Caco-2 (cell line): ENCODE data around the gene TFAP2A. TPM values are rescaled to one million over a fixed set of nuclear protein-coding genes. Genes with fewer than 3 reads are reported as not detected.
A peak's percentile ranks its signal among the peaks of the same experiment; 100 is the strongest.

Experiments
- BruUV-seq: library from RNA; stranded (reverse); fragments of 400-500 nt; replicated peaks from 2 replicates; lab custom pipeline; 2021; lab: Mats Ljungman, UMichigan
- CTCF ChIA-PET: fragments of 300-600 bp; sonication (Branson Sonifier 250); formaldehyde crosslinking; loops from one replicate; lab custom pipeline; 2022; ENCODE audit warnings: antibody characterized with exemption; lab: Charles Lee
- POLR2A ChIA-PET: fragments of 300-600 bp; sonication (Branson Sonifier 250); formaldehyde crosslinking; loops from one replicate; lab custom pipeline; 2022; ENCODE audit warnings: antibody characterized with exemption; lab: Charles Lee
- DNase-seq, 2 experiments: peaks; one replicate each; pipeline versions ENCODE4 v3.0.0 to v3.0.0-alpha.2; 2020 to 2022
- H3K27me3 ChIP-seq: replicated peaks from 2 replicates; pipeline ENCODE4 v1.6.0; 2011; ENCODE audit warnings: low read length; ENCODE audit not compliant: control insufficient read depth, insufficient read depth
- H3K36me3 ChIP-seq: 2 replicates; pipeline ENCODE4 v1.5.1; 2011; ENCODE audit warnings: low read length; ENCODE audit not compliant: control insufficient read depth, insufficient read depth
- H3K4me1 ChIP-seq: fragments of 250-450 bp; sonication (Bioruptor Pico); 2 replicates; pipeline ENCODE4 v1.5.1; 2020; ENCODE audit warnings: mild to moderate bottlenecking
- H3K4me3 ChIP-seq: 2 replicates; pipeline ENCODE4 v1.5.1; 2011; ENCODE audit warnings: low read depth, mild to moderate bottlenecking, control low read depth, low read length
- H3K9me3 ChIP-seq: fragments of 250-450 bp; sonication (Bioruptor Pico); 2 replicates; pipeline ENCODE4 v1.5.1; 2020; ENCODE audit warnings: mild to moderate bottlenecking, moderate library complexity
- H3K27ac Mint-ChIP-seq: one replicate; pipeline ENCODE4 v1.8.0; 2022; ENCODE audit warnings: mixed read lengths; ENCODE audit not compliant: unreplicated experiment
- H3K27me3 Mint-ChIP-seq: one replicate; pipeline ENCODE4 v1.8.0; 2022; ENCODE audit warnings: mixed read lengths; ENCODE audit not compliant: insufficient read depth, unreplicated experiment
- H3K36me3 Mint-ChIP-seq: one replicate; pipeline ENCODE4 v1.8.0; 2022; ENCODE audit warnings: mild to moderate bottlenecking, mixed read lengths; ENCODE audit not compliant: insufficient read depth, unreplicated experiment
- H3K4me1 Mint-ChIP-seq: one replicate; pipeline ENCODE4 v1.8.0; 2022; ENCODE audit warnings: low read depth, mixed read lengths; ENCODE audit not compliant: unreplicated experiment
- H3K4me3 Mint-ChIP-seq: one replicate; pipeline ENCODE4 v1.8.0; 2022; ENCODE audit warnings: mild to moderate bottlenecking, moderate library complexity, mixed read lengths; ENCODE audit not compliant: unreplicated experiment
- H3K9me3 Mint-ChIP-seq: one replicate; pipeline ENCODE4 v1.8.0; 2022; ENCODE audit warnings: mixed read lengths; ENCODE audit not compliant: unreplicated experiment
- CTCF ChIP-seq, 2 experiments: fragments of 200-600 bp in 1 of 2; IDR thresholded peaks; 1 replicate in 1 of 2; 2 replicates in 1 of 2; pipeline versions ENCODE4 v1.5.1 to v1.8.0; 2011 to 2022; ENCODE audit warnings: antibody characterized with exemption in 1 of 2, control low read depth in 1 of 2, inconsistent platforms in 1 of 2, low read depth in 1 of 2, low read length in 1 of 2, mild to moderate bottlenecking in 1 of 2, moderate library complexity in 1 of 2; ENCODE audit not compliant: insufficient read depth in 1 of 2, severe bottlenecking in 1 of 2, unreplicated experiment in 1 of 2
- intact Hi-C: fragments of 100-400 bp; cut with micrococcal nuclease; formaldehyde crosslinking; loops from one replicate; pipeline ENCODE4 v1.10.0; 2022; ENCODE audit not compliant: unreplicated experiment
- total RNA-seq: library from RNA; stranded (reverse); gene quantifications from 2 replicates; pipeline ENCODE4 v1.2.3, GENCODE V29; 2022

Gene TFAP2A
- total RNA-seq, 1 experiment from 2014 or later: 6.3 TPM

DNA sequence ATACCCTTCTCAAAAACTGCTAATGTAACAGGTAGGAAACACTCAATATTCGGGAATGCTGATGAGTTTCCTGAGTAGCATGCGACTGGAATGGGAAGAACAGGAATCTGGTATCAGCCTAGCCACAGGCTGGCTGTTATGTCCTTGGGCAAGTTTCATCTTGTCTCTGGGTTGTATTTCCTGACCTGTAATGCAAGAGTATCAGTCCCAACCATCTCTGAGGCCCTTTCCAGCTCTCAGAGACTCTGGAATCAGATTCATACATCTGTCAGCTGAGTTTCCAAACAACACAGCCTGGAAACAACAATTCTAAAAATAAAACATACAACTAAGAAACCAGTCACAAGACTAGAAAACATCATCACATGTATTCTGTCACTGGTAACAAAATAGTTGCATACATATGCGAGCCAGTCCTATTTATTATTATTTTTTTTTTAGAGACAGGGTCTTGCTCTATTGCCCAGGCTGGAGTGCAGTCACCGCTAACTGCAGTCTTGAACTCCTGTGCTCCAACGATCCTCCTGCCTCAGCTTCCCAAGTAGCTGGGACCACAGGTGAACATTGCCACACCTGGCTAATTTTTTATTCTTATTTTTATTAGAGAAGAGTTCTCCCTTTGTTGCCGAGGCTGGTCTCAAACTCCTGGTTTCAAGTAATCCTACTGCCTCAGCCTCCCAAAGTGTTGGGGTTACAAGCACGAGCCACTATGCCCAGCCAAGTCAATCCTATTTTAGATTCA lies 16.7 kb upstream of the TFAP2A start:
- Histone ChIP-seq H3K27me3 (no peaks in the 10 kb centered on the region), H3K9me3 (no peaks in the 10 kb centered on the region), H3K36me3 (no peaks in the 10 kb centered on the region), H3K4me3 (no peak overlapping the region), H3K4me1 (peaks cover 9% of the 10 kb centered on the region; the same call in 1 of the 2 replicates)
- POLR2A ChIA-PET: no interaction called here
- H3K4me3 Mint-ChIP-seq: no peak overlapping the region
- DNase-seq: no peak
- peaks cover 6% of the 10 kb centered on the region for H3K36me3 Mint-ChIP-seq
- CTCF ChIA-PET: no interaction called here
- TF ChIP-seq CTCF (IDR thresholded peaks at IDR 0.05; ENCODE audit: insufficient read depth in 1 of 2, low read depth in 1 of 2, low read length in 1 of 2, severe bottlenecking in 1 of 2, unreplicated experiment in 1 of 2): no peak
- intact Hi-C loops: no loop called here
- no peak overlapping the region for H3K27ac Mint-ChIP-seq
- no TSS peak for BruUV-seq
- peaks cover 11% of the 10 kb centered on the region for H3K9me3 Mint-ChIP-seq
- H3K27me3 Mint-ChIP-seq: no peaks in the 10 kb centered on the region
- peaks cover 17% of the 10 kb centered on the region for H3K4me1 Mint-ChIP-seq

DNA sequence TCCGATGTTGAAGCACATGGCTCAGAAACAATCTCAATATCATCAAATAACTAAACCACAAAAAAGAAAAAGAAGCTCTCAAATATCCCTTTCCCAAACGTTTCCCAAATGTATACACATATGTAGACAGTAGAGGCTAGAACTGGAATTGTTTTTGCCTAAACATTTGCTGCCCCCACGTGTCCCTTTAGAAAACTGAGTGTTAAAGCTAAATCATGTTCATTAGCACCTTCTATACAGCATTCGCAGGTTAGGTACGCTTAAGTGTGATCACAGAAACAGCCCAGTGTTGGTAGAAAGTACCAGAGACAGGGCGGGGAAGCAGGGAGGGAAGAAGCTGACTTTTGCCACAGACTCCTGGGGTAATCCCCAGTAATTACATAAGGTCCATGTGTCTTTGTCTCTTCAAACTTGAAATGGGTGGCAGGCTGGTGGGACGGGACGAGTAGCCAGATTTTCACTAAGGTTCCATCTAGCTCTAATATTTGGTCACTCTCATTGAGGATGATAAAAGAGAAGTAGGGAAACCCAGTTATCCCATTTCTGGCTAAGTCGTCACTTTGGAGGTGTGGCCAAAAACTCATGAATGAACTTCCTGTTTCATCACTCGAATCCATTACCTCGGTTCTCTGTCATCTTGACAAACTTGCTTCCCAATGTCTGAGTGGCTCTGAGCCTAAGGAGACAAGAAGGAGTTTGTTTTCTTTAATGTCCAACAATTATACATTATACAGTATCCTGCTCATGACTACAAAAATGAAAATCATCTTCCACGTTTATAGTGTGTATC lies 15.0 kb upstream of the TFAP2A start:
- POLR2A ChIA-PET: interaction anchor here (0.6 kb wide), 1 partner anchor 530 kb away, joined by 7 read pairs; no protein-coding TSS in a partner anchor
- no peak overlapping the region for H3K4me3 Mint-ChIP-seq

More for the DNA sequence above, 15.0 kb upstream of the TFAP2A start:
- no peaks in the 10 kb centered on the region for H3K27me3 ChIP-seq
- Mint-ChIP-seq H3K9me3 (peaks cover 11% of the 10 kb centered on the region), H3K4me1 (peaks cover 17% of the 10 kb centered on the region), H3K27ac (peak overlapping the region; percentile 61), H3K27me3 (no peaks in the 10 kb centered on the region), H3K36me3 (peaks cover 6% of the 10 kb centered on the region)
- H3K4me1 ChIP-seq: 0 out of 2 replicates have a peak, but pooled peaks cover 3% of the 10 kb centered on the region
- intact Hi-C loops: loop anchor here (5.0 kb wide), 1 partner anchor 1448 kb away; no protein-coding TSS in a partner anchor
- BruUV-seq: no TSS peak
- H3K36me3 ChIP-seq: no peaks in the 10 kb centered on the region
- peak; percentile 61 to 68 for TF ChIP-seq CTCF (IDR thresholded peaks at IDR 0.05; ENCODE audit: insufficient read depth in 1 of 2, low read depth in 1 of 2, low read length in 1 of 2, severe bottlenecking in 1 of 2, unreplicated experiment in 1 of 2)
- H3K4me3 ChIP-seq: no peak overlapping the region
- no peaks in the 10 kb centered on the region for H3K9me3 ChIP-seq
- peak in 1 of 2 experiments; percentile 57 for DNase-seq
- CTCF ChIA-PET: interaction anchor here (0.6 to 1.2 kb wide), 6 partner anchors 11 to 1179 kb away, joined by 3 to 16 read pairs (median 3); partner anchors contain the start of gene TFAP2A
